Endodermal cell (in vitro differentiated cells): Measurements from ENCODE around the gene IL3RA. TPM values are rescaled to one million over a fixed set of nuclear protein-coding genes. Genes with fewer than 3 reads are reported as not detected.

Experiments
- DNase-seq: peaks from one replicate; pipeline ENCODE4 v3.0.0-alpha.2; 2017
- H3K27ac ChIP-seq: 2 replicates; pipeline ENCODE4 v1.5.1; 2013; ENCODE audit warnings: mild to moderate bottlenecking, low read depth, low read length, moderate library complexity
- H3K27me3 ChIP-seq: 2 replicates; pipeline ENCODE4 v1.6.1; 2013; ENCODE audit warnings: mild to moderate bottlenecking, low read length, moderate library complexity; ENCODE audit not compliant: insufficient read depth, control insufficient read depth, poor library complexity, severe bottlenecking
- H3K36me3 ChIP-seq: 2 replicates; pipeline ENCODE4 v1.7.0; 2013; ENCODE audit warnings: mild to moderate bottlenecking, low read length, moderate library complexity; ENCODE audit not compliant: control insufficient read depth, insufficient read depth
- H3K4me1 ChIP-seq: one replicate; pipeline ENCODE4 v1.7.0; 2013; ENCODE audit warnings: low read length; ENCODE audit not compliant: control insufficient read depth, insufficient read depth
- H3K4me3 ChIP-seq: 2 replicates; pipeline ENCODE4 v1.5.1; 2013; ENCODE audit warnings: mild to moderate bottlenecking, low read length, moderate library complexity
- H3K9ac ChIP-seq: 2 replicates; pipeline ENCODE4 v1.6.1; 2013; ENCODE audit warnings: mild to moderate bottlenecking, low read length, moderate library complexity; ENCODE audit not compliant: poor library complexity, severe bottlenecking; ENCODE audit errors: extremely low read depth
- H3K9me3 ChIP-seq: 2 replicates; pipeline ENCODE4 v1.6.1; 2013; ENCODE audit warnings: mild to moderate bottlenecking, low read length, moderate library complexity; ENCODE audit not compliant: control insufficient read depth
- H3K27ac Mint-ChIP-seq: 2 replicates; pipeline ENCODE4 v1.8.0; 2020; ENCODE audit warnings: mixed read lengths
- H3K27me3 Mint-ChIP-seq: 2 replicates; pipeline ENCODE4 v1.8.0; 2021; ENCODE audit warnings: mild to moderate bottlenecking, mixed read lengths; ENCODE audit not compliant: insufficient read depth
- H3K36me3 Mint-ChIP-seq: 2 replicates; pipeline ENCODE4 v1.8.0; 2020; ENCODE audit warnings: low read depth, mixed read lengths
- H3K4me1 Mint-ChIP-seq: 2 replicates; pipeline ENCODE4 v1.8.0; 2020; ENCODE audit warnings: mixed read lengths
- H3K4me3 Mint-ChIP-seq: 2 replicates; pipeline ENCODE4 v1.8.0; 2020; ENCODE audit warnings: mild to moderate bottlenecking, moderate library complexity, mixed read lengths
- H3K9me3 Mint-ChIP-seq: 2 replicates; pipeline ENCODE4 v1.8.0; 2020; ENCODE audit warnings: mild to moderate bottlenecking, mixed read lengths
- CTCF ChIP-seq: fragments of 200-600 bp; sonication (generic); conservative IDR thresholded peaks from 2 replicates; pipeline ENCODE4 v1.5.0; 2021; ENCODE audit warnings: antibody characterized with exemption, mild to moderate bottlenecking
- WGBS, 2 experiments: methylation state at CpG; one replicate each; pipeline versions ENCODE4 v1.1.5 to v1.1.7; 2013; ENCODE audit warnings: missing lambda C conversion rate in 2 of 2, mixed read lengths in 1 of 2; ENCODE audit not compliant: insufficient coverage in 1 of 2, insufficient read length in 1 of 2; 5-methylcytosine and 5-hydroxymethylcytosine counted together
- microRNA-seq: library from miRNA; unstranded; fragments of <30 nt; microRNA quantifications from one replicate; pipeline ENCODE4 v1.2.0, GENCODE V29; 2020; ENCODE audit warnings: borderline microRNAs expressed
- total RNA-seq, 2 donors: library from RNA; stranded (reverse); fragmentation: NEBNext Ultra II Directional in 1 of 2; extraction: Animal tissue kit (Norgen Biotek cat#: 25700) in 1 of 2; gene quantifications; 2 replicates in 1 of 2; 3 replicates in 1 of 2; pipeline ENCODE4 v1.2.1, GENCODE V29; 2021

The IL3RA gene
- total RNA-seq, 2 donors from 2014 or later, result not detected

DNA sequence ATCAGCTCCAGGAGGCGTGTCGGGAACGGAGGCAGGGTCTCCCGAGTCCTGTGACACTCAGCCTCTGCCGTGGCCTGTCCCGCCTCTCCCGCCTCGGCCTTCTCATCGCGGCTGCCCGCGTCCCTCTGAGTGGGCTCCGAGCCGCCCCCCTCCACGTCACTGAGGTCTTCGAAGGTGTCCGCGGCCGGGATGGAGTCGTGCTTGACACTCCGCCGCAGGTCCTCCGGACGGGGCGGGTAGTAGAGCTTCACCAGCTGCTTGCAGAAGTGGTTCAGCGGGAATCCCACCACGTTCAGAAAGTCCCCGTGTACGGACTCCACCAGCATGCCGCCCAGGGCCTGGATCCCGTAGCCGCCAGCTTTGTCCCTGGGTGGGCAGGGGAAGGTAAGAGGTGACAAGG is 91.2 kb downstream of the IL3RA start:
- no peak overlapping the region for H3K4me3 Mint-ChIP-seq
- H3K4me1 ChIP-seq, result no peaks in the 10 kb centered on the region
- H3K4me3 ChIP-seq, result no peak overlapping the region
- peaks cover 18% of the 10 kb centered on the region for H3K9me3 Mint-ChIP-seq
- H3K36me3 ChIP-seq, result peaks cover 31% of the 10 kb centered on the region
- TF ChIP-seq CTCF, result no peak
- H3K9me3 ChIP-seq, result peaks cover 11% of the 10 kb centered on the region
- peaks cover 59% of the 10 kb centered on the region for H3K36me3 Mint-ChIP-seq
- no peak overlapping the region for H3K27ac Mint-ChIP-seq
- no peaks in the 10 kb centered on the region for H3K27me3 Mint-ChIP-seq
- WGBS, 2 experiments, result 93 to 96% methylated on average over 21 to 32 of the region's 32 CpGs
- no peaks in the 10 kb centered on the region for H3K27me3 ChIP-seq
- no peaks in the 10 kb centered on the region for H3K4me1 Mint-ChIP-seq
- no peak for DNase-seq
- H3K27ac ChIP-seq, result no peak overlapping the region
- H3K9ac ChIP-seq, result no peak overlapping the region

- Histone ChIP-seq H3K9ac (no peak overlapping the region), H3K27me3 (no peaks in the 10 kb centered on the region), H3K36me3 (peaks cover 26% of the 10 kb centered on the region), H3K4me1 (no peaks in the 10 kb centered on the region), H3K4me3 (no peak overlapping the region), H3K27ac (no peak overlapping the region), H3K9me3 (no peaks in the 10 kb centered on the region)
- H3K36me3 Mint-ChIP-seq, result peaks cover 44% of the 10 kb centered on the region
- no peak overlapping the region for H3K4me3 Mint-ChIP-seq
- H3K27me3 Mint-ChIP-seq, result no peaks in the 10 kb centered on the region
- H3K9me3 Mint-ChIP-seq, result no peaks in the 10 kb centered on the region
- H3K4me1 Mint-ChIP-seq, result no peaks in the 10 kb centered on the region
- TF ChIP-seq CTCF, result no peak
- H3K27ac Mint-ChIP-seq, result no peak overlapping the region
- 96% methylated on average over 5 to 9 of the region's 10 CpGs for WGBS, 2 experiments
- no peak for DNase-seq
Observed at GRCh38 chrX:1430451-1430850, 93.9 kb downstream of the IL3RA start.

Small RNAs within 50 kb of the gene (microRNA-seq; reads per million reads assigned to microRNA genes)
- gene MIR3690, result not detected

Other genes starting within 250 kb of the IL3RA start
- gene CRLF2, start 124.1 kb upstream of the IL3RA start, total RNA-seq, result not detected
- 1 to 10 TPM; 5.0 to 6.9 TPM for gene CSF2RA, start 68.0 kb upstream of the IL3RA start, total RNA-seq
- 100 to 1,000 TPM; 424 to 429 TPM for gene SLC25A6, start 55.3 kb downstream of the IL3RA start, total RNA-seq
- 10 to 100 TPM; 46.7 to 80.9 TPM for gene ASMTL, start 116.1 kb downstream of the IL3RA start, total RNA-seq
- not detected for gene P2RY8, start 200.4 kb downstream of the IL3RA start, total RNA-seq